Measurements from ENCODE around the gene MPRIP.

MPRIP gene

DNA sequence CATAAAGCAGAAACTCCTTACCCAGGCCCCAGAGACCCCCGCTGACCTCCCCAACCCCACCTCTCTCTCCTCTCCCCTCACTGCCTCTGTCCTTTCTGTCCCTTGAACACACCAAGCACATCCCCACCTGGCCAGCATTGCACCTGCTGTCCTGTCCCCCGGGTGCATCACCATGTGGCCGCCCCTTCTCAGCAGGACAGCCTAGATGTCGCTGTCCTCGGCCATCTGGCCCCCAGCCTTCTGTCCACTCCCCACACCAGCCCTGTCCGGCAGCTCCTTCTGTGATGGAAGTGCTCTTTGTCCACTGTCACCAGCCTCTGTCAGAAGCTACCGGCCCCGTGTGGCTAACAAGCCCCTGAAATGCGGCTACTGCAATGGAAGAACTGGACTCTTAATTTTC, 12.3 kb upstream of the MPRIP start:
- no peak for DNase-seq

DNA sequence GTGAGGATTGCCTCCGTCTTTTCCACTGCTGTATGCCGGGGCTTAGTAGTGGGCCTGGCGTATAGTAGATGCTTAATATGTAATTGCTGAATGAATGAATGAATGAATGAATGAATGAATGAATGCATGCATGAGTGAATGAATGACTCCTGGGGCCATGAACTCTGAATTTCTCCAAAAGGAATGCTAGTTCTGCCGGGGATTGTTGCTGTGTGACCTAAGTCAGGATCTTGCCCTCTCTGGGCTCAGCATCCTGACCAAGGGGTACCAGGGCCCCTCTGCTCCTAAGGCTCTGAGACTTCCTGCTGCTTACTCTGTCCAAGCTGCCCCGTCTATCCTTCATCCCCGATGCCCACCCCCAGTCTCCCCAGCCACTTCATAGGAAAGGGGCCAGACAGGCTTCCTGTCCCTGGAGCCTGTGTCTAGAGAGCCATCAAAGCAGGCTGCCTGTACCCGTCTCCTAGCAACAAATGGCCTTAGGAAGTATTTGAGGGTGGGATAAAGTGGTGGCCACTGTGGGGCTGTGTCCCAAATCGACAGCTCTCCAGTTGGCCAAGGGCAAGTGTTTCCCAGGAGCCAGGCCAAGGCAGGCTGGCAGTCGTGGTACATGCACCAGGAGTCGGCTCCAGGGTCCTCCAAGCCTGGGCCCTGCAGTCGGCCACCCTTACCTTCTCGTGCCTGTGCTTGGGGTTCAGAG, 11.6 kb upstream of the MPRIP start:
- DNase-seq, result no peak

DNA sequence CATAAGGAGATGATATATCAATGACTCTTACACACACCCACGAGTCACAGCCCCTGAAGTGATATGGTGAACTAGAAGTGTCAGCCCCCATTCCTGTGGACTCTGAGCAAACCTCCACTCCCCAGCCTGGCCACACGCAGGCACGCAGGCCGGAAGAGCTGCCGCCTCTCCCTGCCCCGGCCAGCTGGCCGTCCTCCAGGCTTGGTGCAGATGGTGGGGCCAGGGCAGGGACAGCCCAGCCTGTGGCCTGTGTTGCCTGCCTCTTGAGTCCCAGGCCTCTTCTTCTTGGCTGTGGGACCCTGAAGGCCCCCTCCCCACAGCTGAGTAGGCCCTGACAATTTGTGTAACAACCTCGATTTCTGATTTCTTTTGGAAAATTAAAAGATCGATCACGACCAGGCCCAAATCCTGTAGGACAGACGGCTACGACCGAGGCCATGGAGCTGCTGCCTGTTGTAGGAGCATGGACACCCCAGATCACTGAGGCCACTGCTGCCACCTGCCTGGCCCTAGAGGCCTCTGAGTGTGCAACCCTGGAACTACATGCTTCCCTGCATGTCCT, 10.0 kb upstream of the MPRIP start:
- no peak for DNase-seq

DNA sequence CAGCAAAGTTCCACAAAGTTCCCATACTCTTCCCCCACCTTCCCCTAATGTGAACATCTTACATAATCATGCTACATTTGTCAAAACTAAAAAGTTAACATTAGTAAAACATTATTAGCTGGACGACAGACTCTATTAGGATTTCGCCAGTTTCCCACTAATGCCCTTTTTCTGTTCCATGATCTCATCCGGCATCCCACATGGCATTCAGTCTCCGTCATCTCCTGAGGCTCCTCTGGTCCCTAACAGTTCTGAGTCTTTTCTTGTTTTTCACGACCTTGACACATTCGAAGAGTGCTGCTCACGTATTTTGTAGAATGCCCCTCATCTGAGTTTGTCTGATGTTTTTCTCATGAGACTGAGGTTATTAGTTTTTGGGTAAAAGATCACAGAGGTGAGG, 8.8 kb upstream of the MPRIP start:
- DNase-seq, result no peak

DNA sequence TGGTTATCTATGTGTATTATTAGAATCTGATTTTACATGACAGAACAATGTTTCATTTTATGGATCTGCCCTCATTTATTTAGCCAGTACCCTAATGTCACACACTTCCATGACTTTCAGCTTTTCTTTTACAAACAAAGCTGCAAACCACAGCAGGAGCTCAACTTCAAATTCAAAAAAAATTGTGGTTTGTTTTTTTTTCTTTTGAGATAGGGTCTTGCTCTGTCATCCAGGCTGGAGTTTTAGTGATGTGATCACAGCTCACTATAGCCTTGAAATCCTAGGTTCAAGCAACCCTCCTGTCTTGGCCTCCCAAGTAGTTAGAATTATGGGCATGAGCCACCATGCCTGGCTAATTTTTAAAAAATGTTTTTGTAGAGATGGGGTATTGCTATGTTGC, 8.2 kb upstream of the MPRIP start:
- DNase-seq, result no peak

DNA sequence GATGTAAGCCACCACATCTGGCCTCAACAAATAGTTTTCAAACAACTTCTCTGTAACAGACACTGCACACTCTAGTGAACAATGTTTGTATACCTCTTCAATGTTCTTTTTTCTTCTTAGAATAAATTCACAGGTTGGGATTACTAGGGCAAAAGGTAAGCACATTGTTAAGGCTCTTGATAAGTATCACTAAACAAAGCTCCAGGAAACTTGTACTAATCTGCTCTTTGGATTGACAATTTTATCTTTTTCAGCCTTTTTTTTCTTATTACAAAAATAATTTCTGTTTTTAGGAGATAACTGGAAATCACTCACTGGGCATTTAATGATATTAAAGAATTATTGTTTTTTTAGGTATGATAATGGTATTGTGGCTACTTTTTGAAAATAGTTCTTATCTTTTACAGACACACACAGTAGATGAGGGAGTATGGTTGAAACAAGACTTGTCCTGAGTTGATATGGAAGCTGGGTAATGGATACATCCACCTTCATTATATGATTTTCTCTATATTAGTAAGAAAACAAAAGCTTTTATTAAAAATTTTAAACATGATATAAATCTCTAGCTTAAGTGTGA, 7.7 kb upstream of the MPRIP start:
- DNase-seq, result no peak

DNA sequence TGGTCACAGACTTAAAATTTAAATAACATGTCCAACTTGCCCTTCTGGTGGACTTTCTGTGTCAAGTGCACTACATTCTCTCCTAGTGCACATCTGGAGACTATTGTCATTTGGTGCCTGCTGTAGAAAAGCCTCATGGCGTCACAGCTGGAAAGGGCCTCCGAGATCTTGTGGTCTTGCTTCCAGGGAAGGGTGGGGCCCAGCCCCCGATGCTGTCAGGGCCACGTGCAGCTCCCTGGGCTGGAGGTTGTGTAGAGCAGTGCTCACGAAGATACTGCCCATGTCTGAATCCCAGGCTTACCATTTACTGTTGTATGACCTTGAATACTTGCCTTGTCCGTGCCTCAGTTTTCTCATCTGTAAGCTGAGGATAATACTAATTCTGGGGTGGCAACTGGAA, 6.8 kb upstream of the MPRIP start:
- DNase-seq, result no peak

DNA sequence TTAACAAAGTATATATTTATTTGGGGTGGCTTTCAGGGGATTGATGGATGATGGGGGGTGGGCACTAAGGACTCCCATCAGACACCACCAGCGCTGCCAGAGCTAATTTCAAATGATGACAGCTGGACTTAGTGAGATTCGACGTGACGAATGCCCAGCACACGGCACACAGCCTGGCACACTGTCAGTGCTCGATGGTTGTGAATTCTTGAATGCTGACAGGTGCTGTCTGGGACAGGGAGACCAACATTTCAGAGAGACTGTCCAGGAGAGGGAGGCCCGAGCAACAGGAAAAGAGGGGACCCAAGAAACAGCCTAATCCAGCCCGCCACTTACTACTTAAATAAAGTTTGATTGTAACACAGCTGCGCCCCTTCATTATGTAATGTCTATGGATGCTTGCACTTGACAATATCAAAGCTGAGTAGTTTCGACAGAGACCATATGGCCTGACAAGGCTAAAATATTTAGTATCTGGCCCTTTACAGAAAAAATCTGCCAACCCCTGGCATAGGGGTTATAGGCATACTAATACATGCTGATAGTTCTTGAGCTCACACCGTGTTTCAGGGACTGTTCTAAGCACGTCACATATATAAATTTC, 6.2 kb upstream of the MPRIP start:
- DNase-seq, result no peak

DNA sequence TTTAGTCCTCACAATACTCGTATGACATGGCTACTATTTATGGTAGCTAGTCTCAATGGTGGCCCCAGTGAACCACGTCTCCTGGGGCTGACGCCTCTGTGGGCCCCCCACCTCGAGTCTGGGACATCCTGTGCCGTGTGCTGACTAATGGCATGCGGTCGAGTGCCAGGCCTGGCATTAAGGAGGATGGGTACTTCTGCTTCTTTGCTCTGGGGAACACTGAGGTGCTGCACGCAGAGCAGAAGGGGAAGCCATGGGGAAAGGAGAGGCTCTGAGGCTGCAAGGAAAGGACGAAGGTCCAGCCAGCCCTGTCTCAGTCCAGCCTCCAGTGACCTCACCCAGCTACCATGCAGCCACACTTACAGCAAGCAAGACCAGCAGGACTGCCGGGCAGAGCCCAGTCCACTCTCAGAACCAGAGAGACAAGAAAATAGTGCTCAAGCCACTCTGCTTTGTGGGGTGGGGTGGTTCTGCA, 5.7 kb upstream of the MPRIP start:
- DNase-seq, result no peak

DNA sequence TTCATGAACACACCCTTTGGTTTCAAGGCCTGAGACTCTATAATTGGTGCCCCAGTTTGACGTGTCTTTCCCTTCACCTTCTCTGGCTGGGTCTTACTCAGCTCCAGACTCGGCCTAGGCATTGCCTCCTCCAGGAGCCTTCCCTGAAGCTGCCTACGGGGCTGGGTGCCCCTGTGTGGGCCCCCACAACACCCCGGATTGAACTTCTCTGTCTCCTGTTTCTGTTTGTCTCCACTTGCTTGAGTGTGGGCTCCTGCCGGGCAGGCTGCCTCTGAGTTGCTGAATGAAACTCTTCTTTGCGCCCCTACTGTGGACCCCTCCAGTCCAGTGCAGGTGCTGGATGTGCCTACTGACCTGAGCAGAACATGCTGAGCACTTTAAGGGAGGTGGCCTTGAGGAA, 2.3 kb upstream of the MPRIP start:
- DNase-seq, result no peak

DNA sequence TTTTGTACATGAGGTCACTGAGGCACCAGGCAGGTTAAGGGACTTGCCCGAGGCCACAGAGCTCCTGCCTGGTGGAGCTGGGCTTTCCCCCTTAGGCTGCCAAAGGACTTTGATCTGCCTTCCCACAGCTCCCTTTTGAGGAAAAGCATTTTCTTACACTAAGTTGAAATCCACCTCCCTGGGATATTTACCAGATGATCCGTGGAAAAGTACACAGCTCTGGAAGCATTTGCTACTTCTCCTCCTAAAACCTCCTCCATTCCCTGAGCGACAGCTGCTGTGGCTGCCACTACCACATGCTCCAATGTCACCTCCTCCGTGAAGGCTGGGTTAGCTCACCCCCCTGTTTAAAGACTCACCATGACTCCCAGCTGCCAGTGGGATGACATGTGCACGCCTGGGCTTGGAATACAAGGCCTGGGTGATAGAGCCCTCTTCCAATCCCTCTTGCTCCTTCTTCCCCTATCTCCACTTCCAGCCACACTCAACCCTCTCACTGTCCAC, 1.2 kb upstream of the MPRIP start:
- DNase-seq, result no peak

DNA sequence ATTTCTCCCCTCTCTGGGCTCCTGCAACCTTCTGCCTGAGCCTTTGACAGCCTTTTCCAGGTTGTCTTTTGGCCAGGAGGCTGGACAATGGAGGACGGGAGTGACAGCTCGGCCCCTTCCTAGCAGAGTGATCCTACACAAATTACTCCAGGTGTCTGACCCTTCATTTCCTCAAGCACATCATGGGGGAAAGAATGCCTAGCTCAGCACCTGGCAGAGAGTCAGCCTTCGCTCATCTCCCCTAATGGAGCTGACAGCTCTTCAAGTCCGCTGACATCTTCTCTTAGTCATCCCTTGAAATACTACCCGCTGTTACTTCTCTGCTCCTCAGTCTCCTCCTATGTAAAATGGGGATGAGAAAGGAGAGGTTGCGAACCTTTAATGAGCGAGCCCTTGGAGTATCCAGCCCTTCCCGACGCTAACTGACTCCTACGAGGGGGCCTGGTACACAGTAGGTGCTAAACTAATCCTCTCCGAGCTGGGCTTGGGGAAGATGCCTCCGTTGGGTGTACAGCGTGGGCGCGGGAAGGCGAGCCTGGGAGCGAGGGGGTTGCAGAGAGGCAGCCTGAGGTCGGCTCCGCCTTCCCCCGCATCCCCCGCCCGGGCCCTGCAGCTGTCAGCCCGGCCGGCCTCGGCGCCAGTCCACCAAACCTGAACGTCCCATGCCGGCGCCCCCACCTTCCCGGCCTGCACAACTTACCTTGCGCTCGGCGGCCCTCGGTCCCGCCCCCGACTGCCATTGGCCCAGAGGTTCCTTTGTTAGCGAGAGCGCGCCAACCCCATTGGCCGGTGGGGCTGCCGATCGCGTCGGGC, 480 bp upstream of the MPRIP start:
- peak; percentile 97 for DNase-seq

DNA sequence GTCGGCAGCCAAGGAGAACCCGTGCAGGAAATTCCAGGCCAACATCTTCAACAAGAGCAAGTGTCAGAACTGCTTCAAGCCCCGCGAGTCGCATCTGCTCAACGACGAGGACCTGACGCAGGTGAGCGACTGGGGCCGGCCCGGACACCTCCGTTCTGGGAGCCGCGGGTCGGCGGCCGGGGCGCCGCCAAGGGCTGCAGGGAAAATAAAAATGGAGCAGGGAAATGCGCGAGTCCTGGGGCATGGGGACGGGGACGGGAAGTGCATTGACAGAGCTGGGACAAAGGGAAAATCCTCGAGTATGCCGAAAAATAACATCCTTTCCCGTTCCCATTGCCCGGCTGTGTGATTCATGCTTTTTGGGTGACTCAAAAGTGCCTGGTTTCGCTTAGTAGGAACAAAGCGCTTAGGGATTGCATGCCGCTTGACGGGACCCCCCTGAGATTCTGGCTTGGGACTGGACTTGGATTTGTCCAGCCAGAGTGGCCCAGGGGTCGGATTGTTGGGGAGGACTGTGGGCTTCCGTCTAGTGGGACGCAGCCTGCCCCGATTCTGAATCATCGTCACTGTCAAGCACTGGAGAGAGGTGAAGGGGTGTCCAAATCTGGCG, 699 bp downstream of the MPRIP start:
- DNase-seq, result no peak

DNA sequence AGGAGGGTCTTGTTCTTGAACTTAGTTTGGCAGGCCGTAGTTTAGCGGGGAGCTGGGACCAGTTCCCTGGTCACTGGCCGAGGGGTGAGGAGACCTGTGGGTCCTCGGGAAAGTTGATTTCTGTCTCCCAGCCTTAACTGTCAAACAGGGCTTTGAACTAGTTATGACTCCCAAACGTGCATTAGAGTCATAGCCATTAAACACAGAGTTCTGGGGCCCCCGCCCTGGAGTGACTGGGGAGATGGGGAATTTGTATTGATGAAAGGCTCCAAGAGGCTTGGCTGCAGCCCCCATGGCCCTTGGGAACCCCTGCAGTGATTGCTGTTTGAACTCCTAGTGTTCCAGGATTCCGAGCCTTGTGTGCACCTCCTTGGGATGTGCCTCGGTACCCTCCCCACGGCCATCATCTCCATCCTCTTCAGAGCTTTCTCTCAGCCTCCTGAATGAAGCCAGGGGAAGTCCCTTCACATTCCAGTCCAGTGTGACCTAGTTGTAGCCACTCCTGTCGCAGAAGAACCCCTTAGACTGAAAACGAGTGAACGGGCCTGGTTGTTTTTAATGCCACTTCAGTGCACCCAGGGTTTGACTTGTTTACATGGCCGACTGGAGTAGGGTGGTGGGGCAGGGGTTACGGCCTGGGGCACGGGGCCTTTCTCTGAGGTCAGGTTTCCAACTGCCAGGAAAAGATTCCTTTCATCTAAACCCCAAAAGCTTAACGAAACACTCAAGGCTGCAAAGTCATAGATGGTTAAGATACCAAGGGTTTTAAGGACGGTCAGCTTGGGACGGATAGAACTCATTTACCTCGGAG, 1.4 kb downstream of the MPRIP start:
- no peak for DNase-seq

DNA sequence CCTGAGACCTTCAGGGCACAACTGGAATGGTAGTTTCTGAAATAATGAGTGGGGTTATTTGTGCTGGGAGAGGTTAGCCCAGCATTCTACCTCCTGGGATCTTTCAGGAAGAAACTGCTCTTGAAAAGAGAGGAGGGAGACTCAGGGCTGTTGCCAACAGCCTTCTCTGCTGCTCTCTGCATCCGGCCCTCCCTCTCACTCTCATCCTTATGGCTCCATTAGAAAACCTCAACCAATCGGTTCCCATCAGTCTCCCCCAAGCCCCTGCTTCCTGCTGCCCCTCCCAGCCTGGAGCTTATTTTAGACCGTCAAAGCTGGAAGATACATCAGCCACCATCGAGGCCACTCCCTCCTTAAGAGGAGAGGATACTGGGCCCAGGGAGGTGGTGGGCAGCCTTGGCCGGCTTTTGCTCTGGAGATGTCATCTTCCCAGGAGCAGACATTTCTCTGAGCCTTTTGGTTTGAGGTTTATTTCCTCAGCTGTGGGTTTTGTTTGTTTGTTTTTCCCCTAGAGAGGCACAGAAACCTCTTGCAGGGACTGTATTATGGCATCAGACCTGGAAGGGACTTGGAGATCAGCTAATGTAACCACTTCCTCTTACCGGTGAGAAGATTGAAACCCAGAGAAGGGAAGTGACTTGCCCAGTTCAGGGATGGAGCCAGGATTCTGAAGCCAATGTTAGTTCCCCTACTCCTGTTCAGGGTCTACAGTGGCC, 2.7 kb downstream of the MPRIP start:
- DNase-seq, result no peak

DNA sequence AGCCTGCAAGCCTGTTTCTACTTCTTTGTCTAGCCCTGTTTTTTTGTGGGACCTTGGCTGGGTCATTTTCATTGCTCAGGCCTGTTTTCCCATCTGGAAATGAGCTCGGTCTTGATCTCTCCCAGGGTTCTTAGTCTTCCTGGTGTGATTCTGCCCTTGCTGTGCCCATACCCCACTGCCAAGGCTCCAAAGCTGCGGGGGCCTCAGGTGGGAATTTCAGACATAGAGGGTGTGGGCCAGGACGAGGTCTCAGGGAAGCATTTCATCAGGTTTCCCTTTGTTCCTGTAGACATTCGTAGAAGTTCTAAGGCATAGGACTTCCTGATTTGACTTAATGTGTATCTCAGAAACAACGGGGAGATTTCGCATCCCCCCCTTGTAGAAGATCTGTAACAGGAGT, 5.8 kb downstream of the MPRIP start:
- DNase-seq, result no peak

DNA sequence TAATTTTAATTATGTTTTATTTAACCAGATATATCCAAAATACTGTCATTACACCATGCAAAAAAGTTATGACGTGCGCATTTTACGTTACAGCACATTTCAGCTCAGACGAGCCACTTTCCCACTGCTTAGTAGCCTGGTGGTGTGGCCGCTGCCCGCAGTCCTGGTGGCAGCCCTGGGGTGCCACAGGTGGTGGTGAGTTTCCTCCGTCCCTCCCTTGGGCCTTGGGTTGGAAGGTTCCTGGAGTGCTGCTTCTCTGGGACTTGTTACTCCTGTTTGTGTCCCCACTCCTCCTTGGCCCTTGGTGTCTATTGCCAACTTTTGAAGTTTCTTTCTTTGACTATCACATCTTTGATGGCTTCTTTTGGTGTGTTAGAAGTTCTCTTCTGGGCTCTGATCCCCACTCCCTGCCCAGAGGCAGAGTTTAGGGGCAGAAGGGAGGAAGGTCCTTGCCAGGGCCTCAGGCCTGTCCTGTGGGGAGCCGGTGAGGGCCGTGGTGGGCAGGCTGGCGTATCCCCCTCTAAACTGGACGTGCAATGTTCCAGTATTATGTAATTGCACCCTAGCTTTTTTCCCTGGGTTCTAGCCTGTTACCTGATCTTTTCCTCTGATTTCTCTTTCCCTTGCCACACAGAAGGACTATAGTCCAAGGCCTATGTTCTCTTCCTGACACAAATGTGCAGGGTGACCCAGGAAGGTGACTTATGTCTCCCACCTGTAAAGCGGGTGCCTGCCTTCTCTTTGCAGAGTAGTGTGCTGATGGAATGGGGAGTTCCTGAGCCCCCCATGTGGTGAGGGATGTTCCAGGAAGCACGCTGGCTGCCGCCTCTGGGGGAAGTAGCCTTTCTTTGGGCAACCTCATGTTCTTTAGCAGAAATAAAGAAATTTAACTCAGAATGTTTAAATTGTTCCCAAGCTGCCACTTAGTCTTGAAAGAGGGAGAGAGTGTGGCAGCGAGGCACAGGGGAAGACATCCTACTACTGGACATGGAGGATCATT, 8.4 kb downstream of the MPRIP start:
- no peak for DNase-seq

DNA sequence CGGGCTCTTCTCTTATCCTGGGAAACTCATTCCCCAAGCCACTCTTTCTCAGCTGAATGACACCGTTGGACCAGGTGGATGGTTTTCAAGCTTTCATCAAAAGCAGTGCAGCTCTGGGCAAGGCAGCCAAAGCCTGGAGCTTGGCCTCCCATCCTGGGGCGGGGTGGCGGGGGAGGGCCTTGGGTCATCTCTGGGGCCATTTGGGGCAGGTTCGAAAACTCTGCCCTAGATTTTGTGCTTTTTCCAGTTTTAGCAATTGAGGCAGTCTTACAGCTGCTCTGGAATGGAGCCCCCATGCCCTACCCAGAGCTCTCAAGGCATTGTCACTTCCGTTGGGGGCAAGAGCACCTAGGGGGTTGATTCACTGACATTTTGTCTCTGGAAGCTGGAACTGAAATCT, 9.1 kb downstream of the MPRIP start:
- DNase-seq, result no peak

DNA sequence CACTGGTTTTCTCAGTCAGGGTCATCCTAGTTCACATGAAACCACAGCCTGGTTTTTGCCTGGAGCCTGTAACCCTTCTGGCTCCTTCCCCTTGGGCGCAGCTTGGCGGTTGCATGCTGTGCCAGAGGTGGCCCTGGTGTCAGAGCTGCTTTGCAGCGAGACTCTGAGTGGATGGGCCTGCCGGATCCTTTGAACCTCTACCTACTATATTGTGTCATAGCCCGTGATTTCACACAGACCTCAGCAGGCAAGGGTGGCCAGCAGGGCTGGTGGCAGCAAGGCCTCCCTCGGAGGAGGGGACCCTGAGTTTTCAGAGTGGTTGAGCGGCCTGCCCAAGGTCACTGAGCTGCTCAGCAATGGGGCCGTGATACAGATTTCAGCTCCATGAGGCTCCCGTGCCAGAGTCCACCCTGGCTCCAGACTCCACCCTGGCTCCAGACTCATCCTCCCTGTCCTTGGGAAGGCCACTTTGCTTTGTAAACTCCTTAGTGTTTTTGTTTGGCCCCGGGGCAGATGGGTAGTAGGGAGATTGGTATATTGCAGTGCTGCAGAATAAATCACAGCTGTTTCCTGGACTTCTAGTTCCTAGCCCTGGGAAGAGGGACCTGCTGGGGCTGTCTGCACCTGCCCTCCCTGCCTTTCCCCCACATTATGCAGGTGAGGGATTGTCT, 9.7 kb downstream of the MPRIP start:
- DNase-seq, result no peak
